Mononuclear cell (primary cell): Measurements from ENCODE around the gene GNB1L. TPM values are rescaled to one million over a fixed set of nuclear protein-coding genes. Genes with fewer than 3 reads are reported as not detected.
"Not testable (repeated sequence)": the region's sequence is repeated elsewhere in the genome, so short reads cannot be mapped to it uniquely, and the experiment has no call there.

ENCODE experiments used
- H3K27me3 ChIP-seq: 2 replicates; pipeline ENCODE4 v1.6.0; 2011; ENCODE audit warnings: low read length, control low read depth; ENCODE audit not compliant: insufficient read depth
- H3K4me1 ChIP-seq: 2 replicates; pipeline ENCODE4 v1.5.1; 2011; ENCODE audit warnings: mild to moderate bottlenecking, low read length, control low read depth; ENCODE audit not compliant: insufficient read depth
- H3K4me3 ChIP-seq: 2 replicates; pipeline ENCODE4 v1.5.1; 2011; ENCODE audit warnings: mild to moderate bottlenecking, low read length, moderate library complexity
- H3K9me3 ChIP-seq: 2 replicates; pipeline ENCODE4 v1.5.1; 2011; ENCODE audit warnings: low read depth, mild to moderate bottlenecking, control low read depth, low read length
- total RNA-seq: library from RNA; depleted of rRNA; stranded (reverse); fragments of >200 nt; gene quantifications from one replicate; pipeline ENCODE4 v1.2.3, GENCODE V29; 2012

The GNB1L gene
- total RNA-seq, 1 donor: 1.0 TPM

GRCh38 chr22:19777192-19777591, 77.5 kb downstream of the GNB1L start:
- not testable (repeated sequence) for H3K27me3 ChIP-seq, H3K9me3 ChIP-seq, H3K4me3 ChIP-seq
- peaks cover 12% of the 10 kb centered on the region for H3K4me1 ChIP-seq

- H3K27me3 ChIP-seq: peaks cover 3% of the 10 kb centered on the region
- H3K9me3 ChIP-seq: no peaks in the 10 kb centered on the region
- H3K4me1 ChIP-seq: peaks cover 12% of the 10 kb centered on the region
- H3K4me3 ChIP-seq: no peak overlapping the region
Measured at GRCh38 chr22:19776433-19777031, 78.1 kb downstream of the GNB1L start.

- no peaks in the 10 kb centered on the region for H3K9me3 ChIP-seq
- no peak overlapping the region for H3K4me3 ChIP-seq
- peaks cover 12% of the 10 kb centered on the region for H3K4me1 ChIP-seq
- H3K27me3 ChIP-seq: peaks cover 4% of the 10 kb centered on the region
Measured at GRCh38 chr22:19775496-19776325, 79.0 kb downstream of the GNB1L start.

- Histone ChIP-seq H3K9me3 (no peaks in the 10 kb centered on the region), H3K4me3 (no peak overlapping the region), H3K27me3 (peaks cover 9% of the 10 kb centered on the region), H3K4me1 (peaks cover 12% of the 10 kb centered on the region)
Measured at GRCh38 chr22:19774628-19775027, 80.0 kb downstream of the GNB1L start.

GRCh38 chr22:19773470-19774040, 81.1 kb downstream of the GNB1L start:
- H3K4me3 ChIP-seq: no peak overlapping the region
- H3K9me3 ChIP-seq: no peaks in the 10 kb centered on the region
- peaks cover 20% of the 10 kb centered on the region for H3K27me3 ChIP-seq
- peaks cover 12% of the 10 kb centered on the region for H3K4me1 ChIP-seq

GRCh38 chr22:19772673-19773469, 81.8 kb downstream of the GNB1L start:
- peaks cover 27% of the 10 kb centered on the region for H3K27me3 ChIP-seq
- H3K9me3 ChIP-seq: no peaks in the 10 kb centered on the region
- H3K4me3 ChIP-seq: no peak overlapping the region
- peaks cover 12% of the 10 kb centered on the region for H3K4me1 ChIP-seq

- H3K4me1 ChIP-seq: peaks cover 18% of the 10 kb centered on the region
- H3K4me3 ChIP-seq: no peak overlapping the region
- H3K27me3 ChIP-seq: peaks cover 32% of the 10 kb centered on the region
- H3K9me3 ChIP-seq: no peaks in the 10 kb centered on the region
Measured at GRCh38 chr22:19772422-19772672, 82.3 kb downstream of the GNB1L start.

GRCh38 chr22:19770349-19771220, 84.1 kb downstream of the GNB1L start:
- no peak overlapping the region for H3K4me3 ChIP-seq
- peaks cover 23% of the 10 kb centered on the region for H3K4me1 ChIP-seq
- H3K9me3 ChIP-seq: no peaks in the 10 kb centered on the region
- H3K27me3 ChIP-seq: peaks cover 42% of the 10 kb centered on the region

- Histone ChIP-seq H3K4me3 (no peak overlapping the region), H3K9me3 (no peaks in the 10 kb centered on the region), H3K27me3 (peaks cover 54% of the 10 kb centered on the region), H3K4me1 (peaks cover 23% of the 10 kb centered on the region)
Measured at GRCh38 chr22:19769393-19769715, 85.3 kb downstream of the GNB1L start.

GRCh38 chr22:19767427-19768341, 87.0 kb downstream of the GNB1L start:
- no peaks in the 10 kb centered on the region for H3K9me3 ChIP-seq
- no peak overlapping the region for H3K4me3 ChIP-seq
- H3K4me1 ChIP-seq: peaks cover 13% of the 10 kb centered on the region
- peaks cover 69% of the 10 kb centered on the region for H3K27me3 ChIP-seq

- Histone ChIP-seq H3K4me1 (peaks cover 11% of the 10 kb centered on the region), H3K9me3 (no peaks in the 10 kb centered on the region), H3K4me3 (no peak overlapping the region), H3K27me3 (peaks cover 78% of the 10 kb centered on the region)
Measured at GRCh38 chr22:19766511-19767426, 87.9 kb downstream of the GNB1L start.

GRCh38 chr22:19766240-19766510, 88.5 kb downstream of the GNB1L start:
- H3K27me3 ChIP-seq: peaks cover 78% of the 10 kb centered on the region
- H3K4me3 ChIP-seq: no peak overlapping the region
- no peaks in the 10 kb centered on the region for H3K9me3 ChIP-seq
- peaks cover 11% of the 10 kb centered on the region for H3K4me1 ChIP-seq
